Measurements from ENCODE around the gene LSS.

DNA sequence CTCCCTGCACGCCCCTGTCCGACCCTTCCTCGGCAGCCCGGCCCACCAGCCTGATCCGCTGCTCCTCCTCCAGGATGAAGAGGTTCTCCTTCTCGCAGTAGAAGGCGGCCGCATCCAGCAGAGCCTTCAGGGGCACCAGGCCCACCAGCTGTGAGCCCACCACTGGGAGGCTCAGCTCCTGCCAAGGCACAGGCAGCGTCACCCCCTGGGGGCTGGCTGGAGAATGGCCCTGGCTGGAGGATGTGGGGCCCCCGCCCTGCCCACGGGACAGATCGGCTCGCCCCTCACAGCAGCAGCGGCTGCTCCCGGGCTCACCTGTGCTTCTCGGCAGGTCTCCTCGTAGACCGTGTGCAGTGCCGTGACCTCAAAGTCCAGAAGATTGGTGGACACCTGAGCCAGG, 78.5 kb downstream of the LSS start:
- TF ChIP-seq CTCF (IDR thresholded peaks at IDR 0.05) (no peak), POLR2A (IDR thresholded peaks at IDR 0.05) (no peak), POLR2AphosphoS5 (IDR thresholded peaks at IDR 0.05; ENCODE audit: insufficient read depth in 1 of 2, low read depth in 1 of 2) (no peak)

All from vagina (tissue), 2 donors.